Measurements from ENCODE around the gene MACROD2.

DNA sequence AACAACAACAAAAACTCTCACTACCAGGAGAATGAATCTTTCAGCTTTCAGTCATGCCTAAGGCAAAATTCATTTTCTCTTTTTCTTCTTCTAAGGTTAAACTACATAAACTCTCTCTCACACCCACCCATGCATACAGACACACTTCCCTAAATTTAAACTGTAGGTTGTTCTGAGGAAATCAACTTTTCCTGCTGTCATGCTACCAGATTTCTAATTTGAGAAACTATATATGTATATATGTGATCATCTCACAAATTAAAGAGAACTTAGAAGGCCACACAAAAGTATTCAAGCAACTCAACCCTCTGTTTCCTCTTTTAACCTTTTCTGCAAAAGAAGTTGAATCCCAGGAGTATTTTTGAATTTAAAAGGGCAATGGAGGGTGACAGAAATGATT is 2045.4 kb downstream of the MACROD2 start:
- TF ChIP-seq, protein P1, sequence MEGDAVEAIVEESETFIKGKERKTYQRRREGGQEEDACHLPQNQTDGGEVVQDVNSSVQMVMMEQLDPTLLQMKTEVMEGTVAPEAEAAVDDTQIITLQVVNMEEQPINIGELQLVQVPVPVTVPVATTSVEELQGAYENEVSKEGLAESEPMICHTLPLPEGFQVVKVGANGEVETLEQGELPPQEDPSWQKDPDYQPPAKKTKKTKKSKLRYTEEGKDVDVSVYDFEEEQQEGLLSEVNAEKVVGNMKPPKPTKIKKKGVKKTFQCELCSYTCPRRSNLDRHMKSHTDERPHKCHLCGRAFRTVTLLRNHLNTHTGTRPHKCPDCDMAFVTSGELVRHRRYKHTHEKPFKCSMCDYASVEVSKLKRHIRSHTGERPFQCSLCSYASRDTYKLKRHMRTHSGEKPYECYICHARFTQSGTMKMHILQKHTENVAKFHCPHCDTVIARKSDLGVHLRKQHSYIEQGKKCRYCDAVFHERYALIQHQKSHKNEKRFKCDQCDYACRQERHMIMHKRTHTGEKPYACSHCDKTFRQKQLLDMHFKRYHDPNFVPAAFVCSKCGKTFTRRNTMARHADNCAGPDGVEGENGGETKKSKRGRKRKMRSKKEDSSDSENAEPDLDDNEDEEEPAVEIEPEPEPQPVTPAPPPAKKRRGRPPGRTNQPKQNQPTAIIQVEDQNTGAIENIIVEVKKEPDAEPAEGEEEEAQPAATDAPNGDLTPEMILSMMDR (conservative IDR thresholded peaks at IDR 0.05; ENCODE audit: low read depth in 2 of 2), result no peak
- no peak for TF ChIP-seq CREB1 (CRISPR knock-in tag; IDR thresholded peaks at IDR 0.05; ENCODE audit: low read depth)

Data from GM23338 (cell line).